WTC11 (cell line): ENCODE data around the gene FRMD4A.

ENCODE experiments used
- CBFB ChIP-seq: sonication (generic); formaldehyde crosslinking; IDR thresholded peaks from 2 replicates; pipeline ENCODE4 v1.8.1; 2022; ENCODE audit warnings: mild to moderate bottlenecking, low read depth, missing genetic modification reagents
- CTCF ChIP-seq: fragments of 200-600 bp; IDR thresholded peaks from 2 replicates; pipeline ENCODE4 v1.8.0; 2022; ENCODE audit warnings: antibody characterized with exemption
- MAX ChIP-seq: sonication (generic); formaldehyde crosslinking; IDR thresholded peaks from 2 replicates; pipeline ENCODE4 v1.8.0; 2022; ENCODE audit warnings: mild to moderate bottlenecking, missing genetic modification reagents
- NR2C2 ChIP-seq: sonication (generic); formaldehyde crosslinking; IDR thresholded peaks from 2 replicates; pipeline ENCODE4 v1.8.0; 2022; ENCODE audit warnings: mild to moderate bottlenecking, missing genetic modification reagents
- STAT6 ChIP-seq: sonication (generic); formaldehyde crosslinking; conservative IDR thresholded peaks from 2 replicates; pipeline ENCODE4 v1.8.1; 2023; ENCODE audit warnings: mild to moderate bottlenecking, low read depth, missing genetic modification reagents, moderate library complexity
- TP53 ChIP-seq: sonication (generic); formaldehyde crosslinking; IDR thresholded peaks from 2 replicates; pipeline ENCODE4 v1.8.1; 2023; ENCODE audit warnings: mild to moderate bottlenecking, missing genetic modification reagents
- ZNF121 ChIP-seq: sonication (generic); formaldehyde crosslinking; IDR thresholded peaks from 2 replicates; pipeline ENCODE4 v1.8.0; 2023; ENCODE audit warnings: missing genetic modification reagents

DNA sequence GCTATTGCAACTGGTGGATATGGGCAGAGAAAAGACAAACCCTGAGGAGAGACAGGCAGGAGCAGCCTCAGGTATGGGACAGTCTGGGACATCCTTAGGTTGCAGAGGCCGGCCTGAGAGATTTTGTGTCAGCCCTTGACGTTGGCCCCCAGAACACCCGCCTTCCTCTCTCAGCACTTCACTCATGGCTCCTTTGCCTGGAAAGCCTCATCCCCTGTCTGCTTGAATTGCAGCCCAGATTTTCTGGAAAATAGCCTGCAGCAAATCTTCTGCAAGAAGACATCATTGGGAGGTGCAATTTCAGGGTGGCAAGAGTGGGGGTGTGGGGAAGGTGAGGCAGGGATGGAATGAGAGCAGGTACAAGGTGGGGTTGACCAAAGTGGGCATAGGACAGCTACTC lies 2.2 kb upstream of the FRMD4A start:
- no peak for TF ChIP-seq MAX (CRISPR knock-in tag)
- no peak for TF ChIP-seq STAT6 (CRISPR knock-in tag)
- TF ChIP-seq ZNF121 (CRISPR knock-in tag): no peak
- TF ChIP-seq TP53 (CRISPR knock-in tag): no peak
- TF ChIP-seq CTCF: no peak
- no peak for TF ChIP-seq CBFB (CRISPR knock-in tag)
- TF ChIP-seq NR2C2: no peak
